Testis (tissue), 3 donors: ENCODE data around the gene PTBP3. TPM values are rescaled to one million over a fixed set of nuclear protein-coding genes. Genes with fewer than 3 reads are reported as not detected.
"Not testable (repeated sequence)": the region's sequence is repeated elsewhere in the genome, so short reads cannot be mapped to it uniquely, and the experiment has no call there.

Source experiments
- DNase-seq: peaks from one replicate; pipeline ENCODE4 v3.0.0-alpha.2; 2019
- H3K27ac ChIP-seq, 2 donors: fragments of 200-600 bp; sonication (generic); one replicate each; pipeline ENCODE4 v1.5.1; 2019
- H3K27me3 ChIP-seq: fragments of 200-600 bp; sonication (generic); one replicate; pipeline ENCODE4 v1.5.1; 2019
- H3K36me3 ChIP-seq: fragments of 200-600 bp; sonication (generic); one replicate; pipeline ENCODE4 v1.5.1; 2017; ENCODE audit warnings: low read depth; ENCODE audit errors: missing control alignments
- H3K4me1 ChIP-seq: fragments of 200-600 bp; sonication (generic); one replicate; pipeline ENCODE4 v1.5.1; 2019
- H3K4me3 ChIP-seq, 2 donors: fragments of 200-600 bp; sonication (generic); one replicate each; pipeline ENCODE4 v1.5.1; 2017 to 2019
- H3K9me3 ChIP-seq: fragments of 200-600 bp; sonication (generic); one replicate; pipeline ENCODE4 v1.5.1; 2017
- CTCF ChIP-seq, 3 experiments: fragments of 450-650 bp in 2 of 3; fragments of 200-600 bp in 1 of 3; sonication (generic) in 1 of 3; IDR thresholded peaks; one replicate each; pipeline ENCODE4 v1.5.1; 2016 to 2019; ENCODE audit warnings: antibody characterized with exemption in 3 of 3, mild to moderate bottlenecking in 2 of 3, moderate library complexity in 1 of 3
- POLR2A ChIP-seq: fragments of 450-650 bp; IDR thresholded peaks from one replicate; pipeline ENCODE4 v1.6.1; 2017; ENCODE audit warnings: antibody characterized with exemption, mild to moderate bottlenecking, moderate library complexity
- WGBS, 2 donors: methylation state at CpG; one replicate each; pipeline ENCODE4 v1.1.5; 2018; 5-methylcytosine and 5-hydroxymethylcytosine counted together
- intact Hi-C: fragments of 100-400 bp; cut with DNase I; formaldehyde crosslinking; loops from one replicate; pipeline ENCODE4 v1.15.1; 2023; ENCODE audit warnings: low total_unique reads
- polyA plus RNA-seq: library from polyadenylated mRNA; stranded (reverse); fragments of 350-450 nt; fragmentation: Illumina TruSeq; extraction: RNeasy Lipid Tissue Mini Kit (QIAGEN cat#74804); gene quantifications from one replicate; pipeline ENCODE4 v1.2.3, GENCODE V29; 2014; ENCODE audit warnings: low read depth, low replicate concordance; ENCODE audit not compliant: insufficient read depth
- total RNA-seq, 2 donors: library from RNA; depleted of rRNA; stranded (reverse); fragments of >200 nt; gene quantifications; one replicate each; pipeline ENCODE4 v1.2.3, GENCODE V29; 2016

The PTBP3 gene
- total and polyA plus RNA-seq, 3 donors from 2014 or later = 44.1 to 199 (median 172) TPM

- Histone ChIP-seq H3K27me3 (no peaks in the 10 kb centered on the region), H3K4me1 (no peaks in the 10 kb centered on the region), H3K4me3 (no peak overlapping the region), H3K36me3 (no peaks in the 10 kb centered on the region), H3K27ac (no peak overlapping the region), H3K9me3 (no peaks in the 10 kb centered on the region)
- DNase-seq = no peak
- TF ChIP-seq CTCF (IDR thresholded peaks at IDR 0.05) (no peak), POLR2A (no peak)
- intact Hi-C loops = no loop called here
Observed at GRCh38 chr9:112367465-112367864, 34.0 kb upstream of the PTBP3 start.

GRCh38 chr9:112366591-112366990 is 33.2 kb upstream of the PTBP3 start:
- no peaks in the 10 kb centered on the region for H3K4me1 ChIP-seq
- no peaks in the 10 kb centered on the region for H3K27me3 ChIP-seq
- no peaks in the 10 kb centered on the region for H3K36me3 ChIP-seq
- no peak for DNase-seq
- intact Hi-C loops = no loop called here
- H3K9me3 ChIP-seq = no peaks in the 10 kb centered on the region
- 90% methylated on average over 2 to 3 of the region's 3 CpGs for WGBS, 2 donors
- H3K27ac ChIP-seq = no peak overlapping the region
- TF ChIP-seq CTCF (IDR thresholded peaks at IDR 0.05) = no peak
- TF ChIP-seq POLR2A = no peak
- no peak overlapping the region for H3K4me3 ChIP-seq

- intact Hi-C loops, H3K4me3 ChIP-seq, DNase-seq, H3K4me1 ChIP-seq, H3K9me3 ChIP-seq, H3K27me3 ChIP-seq, H3K36me3 ChIP-seq, H3K27ac ChIP-seq: not testable (repeated sequence)
- 95 to 98% methylated on average over 3 of the region's 3 CpGs for WGBS, 2 donors
Observed at GRCh38 chr9:112365257-112365656, 31.8 kb upstream of the PTBP3 start.

- Histone ChIP-seq H3K36me3 (no peaks in the 10 kb centered on the region), H3K27ac (no peak overlapping the region), H3K27me3 (no peaks in the 10 kb centered on the region), H3K4me3 (no peak overlapping the region), H3K9me3 (no peaks in the 10 kb centered on the region), H3K4me1 (no peaks in the 10 kb centered on the region)
- TF ChIP-seq POLR2A (no peak), CTCF (IDR thresholded peaks at IDR 0.05) (no peak)
- 59 to 93% methylated on average over 3 of the region's 3 CpGs for WGBS, 2 donors
- intact Hi-C loops = no loop called here
- no peak for DNase-seq
Observed at GRCh38 chr9:112364761-112365160, 31.3 kb upstream of the PTBP3 start.

- no peak overlapping the region for H3K4me3 ChIP-seq
- H3K9me3 ChIP-seq = no peaks in the 10 kb centered on the region
- H3K27me3 ChIP-seq = no peaks in the 10 kb centered on the region
- no peaks in the 10 kb centered on the region for H3K36me3 ChIP-seq
- H3K27ac ChIP-seq = no peak overlapping the region
- WGBS, 2 donors = 32 to 45% methylated on average over 4 of the region's 4 CpGs
- DNase-seq = no peak
- TF ChIP-seq CTCF (IDR thresholded peaks at IDR 0.05) = peak; percentile 59 to 85 (median 67)
- no peak for TF ChIP-seq POLR2A
- no peaks in the 10 kb centered on the region for H3K4me1 ChIP-seq
- intact Hi-C loops = no loop called here
Observed at GRCh38 chr9:112361601-112362000, 28.2 kb upstream of the PTBP3 start.
